ENCODE data around the gene APOBEC3B. TPM values are rescaled to one million over a fixed set of nuclear protein-coding genes. Genes with fewer than 3 reads are reported as not detected.

The APOBEC3B gene
- polyA plus RNA-seq, 1 donor from 2014 or later: not detected

DNA sequence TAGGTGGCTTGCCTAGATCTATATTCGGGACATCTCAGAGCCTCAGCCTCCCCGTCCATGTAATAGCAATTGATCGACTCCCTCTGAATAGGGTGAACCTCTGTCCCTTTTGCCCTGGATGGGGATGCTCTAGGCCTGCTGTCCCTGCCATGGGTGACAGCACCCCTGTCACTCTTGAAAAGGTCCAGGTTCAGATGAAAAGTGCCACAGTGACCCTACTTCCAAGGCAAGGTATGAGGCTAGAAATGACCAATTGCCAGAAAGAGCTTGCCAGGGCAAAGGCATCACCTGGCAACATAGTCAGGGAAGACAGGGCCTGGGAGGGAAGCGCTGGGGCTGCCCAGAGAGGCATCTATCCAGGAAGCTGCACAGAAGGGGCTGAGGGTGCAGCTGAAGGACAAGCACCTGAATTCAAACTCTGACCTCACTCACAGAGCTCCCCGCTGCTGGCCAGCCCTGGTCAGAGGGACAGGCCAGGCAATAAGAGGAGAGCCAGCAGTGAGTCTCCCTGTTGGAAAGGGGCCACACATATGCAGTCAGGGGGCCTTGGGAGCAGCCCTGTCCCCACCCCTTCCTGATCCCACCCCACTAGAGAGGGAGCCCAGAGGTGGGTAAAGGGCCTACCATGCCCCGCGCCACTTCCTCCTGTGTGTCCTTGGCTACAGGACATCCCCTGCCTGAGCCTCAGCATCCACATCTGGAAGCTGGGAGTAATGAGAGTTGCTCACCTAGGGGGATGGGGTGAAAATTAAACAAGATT is 33.8 kb upstream of the APOBEC3B start:
- Histone ChIP-seq H3K9me2 (ENCODE audit: insufficient read depth, low read length) (no peaks in the 10 kb centered on the region), H3K4me2 (ENCODE audit: low read length) (no peak overlapping the region), H3K27me3 (ENCODE audit: insufficient read depth, low read depth, low read length) (no peaks in the 10 kb centered on the region), H3K36me3 (ENCODE audit: insufficient read depth, low read length) (no peaks in the 10 kb centered on the region), H3K27ac (ENCODE audit: low read length) (no peak overlapping the region), H3K4me3 (ENCODE audit: low read length) (no peak overlapping the region), H3K9ac (ENCODE audit: low read length) (no peak overlapping the region), H4K20me1 (ENCODE audit: insufficient read depth) (no peaks in the 10 kb centered on the region), H2AFZ (ENCODE audit: low read depth, low read length) (no peak overlapping the region), H3K79me2 (replicated peaks; ENCODE audit: insufficient read depth, low read length) (no peaks in the 10 kb centered on the region), H3K9me3 (ENCODE audit: low read length) (no peaks in the 10 kb centered on the region), H3F3A (ENCODE audit: insufficient read depth, low read length, poor library complexity, severe bottlenecking) (no peaks in the 10 kb centered on the region)
- TF ChIP-seq, protein P1, sequence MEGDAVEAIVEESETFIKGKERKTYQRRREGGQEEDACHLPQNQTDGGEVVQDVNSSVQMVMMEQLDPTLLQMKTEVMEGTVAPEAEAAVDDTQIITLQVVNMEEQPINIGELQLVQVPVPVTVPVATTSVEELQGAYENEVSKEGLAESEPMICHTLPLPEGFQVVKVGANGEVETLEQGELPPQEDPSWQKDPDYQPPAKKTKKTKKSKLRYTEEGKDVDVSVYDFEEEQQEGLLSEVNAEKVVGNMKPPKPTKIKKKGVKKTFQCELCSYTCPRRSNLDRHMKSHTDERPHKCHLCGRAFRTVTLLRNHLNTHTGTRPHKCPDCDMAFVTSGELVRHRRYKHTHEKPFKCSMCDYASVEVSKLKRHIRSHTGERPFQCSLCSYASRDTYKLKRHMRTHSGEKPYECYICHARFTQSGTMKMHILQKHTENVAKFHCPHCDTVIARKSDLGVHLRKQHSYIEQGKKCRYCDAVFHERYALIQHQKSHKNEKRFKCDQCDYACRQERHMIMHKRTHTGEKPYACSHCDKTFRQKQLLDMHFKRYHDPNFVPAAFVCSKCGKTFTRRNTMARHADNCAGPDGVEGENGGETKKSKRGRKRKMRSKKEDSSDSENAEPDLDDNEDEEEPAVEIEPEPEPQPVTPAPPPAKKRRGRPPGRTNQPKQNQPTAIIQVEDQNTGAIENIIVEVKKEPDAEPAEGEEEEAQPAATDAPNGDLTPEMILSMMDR (IDR thresholded peaks at IDR 0.05; ENCODE audit: poor library complexity, severe bottlenecking): no peak
- TF ChIP-seq EP300 (conservative IDR thresholded peaks at IDR 0.05; ENCODE audit: poor library complexity, severe bottlenecking) (no peak), SMC3 (conservative IDR thresholded peaks at IDR 0.05; ENCODE audit: poor library complexity) (no peak), RAD21 (conservative IDR thresholded peaks at IDR 0.05) (no peak), EZH2 (IDR thresholded peaks at IDR 0.05; ENCODE audit: borderline replicate concordance, insufficient read depth, low read length, poor library complexity, severe bottlenecking) (no peak), TAF1 (IDR thresholded peaks at IDR 0.05; ENCODE audit: low read depth) (no peak), POLR2AphosphoS5 (IDR thresholded peaks at IDR 0.05) (no peak), MXI1 (conservative IDR thresholded peaks at IDR 0.05; ENCODE audit: poor library complexity, severe bottlenecking) (no peak)
- TF ChIP-seq, protein P2, sequence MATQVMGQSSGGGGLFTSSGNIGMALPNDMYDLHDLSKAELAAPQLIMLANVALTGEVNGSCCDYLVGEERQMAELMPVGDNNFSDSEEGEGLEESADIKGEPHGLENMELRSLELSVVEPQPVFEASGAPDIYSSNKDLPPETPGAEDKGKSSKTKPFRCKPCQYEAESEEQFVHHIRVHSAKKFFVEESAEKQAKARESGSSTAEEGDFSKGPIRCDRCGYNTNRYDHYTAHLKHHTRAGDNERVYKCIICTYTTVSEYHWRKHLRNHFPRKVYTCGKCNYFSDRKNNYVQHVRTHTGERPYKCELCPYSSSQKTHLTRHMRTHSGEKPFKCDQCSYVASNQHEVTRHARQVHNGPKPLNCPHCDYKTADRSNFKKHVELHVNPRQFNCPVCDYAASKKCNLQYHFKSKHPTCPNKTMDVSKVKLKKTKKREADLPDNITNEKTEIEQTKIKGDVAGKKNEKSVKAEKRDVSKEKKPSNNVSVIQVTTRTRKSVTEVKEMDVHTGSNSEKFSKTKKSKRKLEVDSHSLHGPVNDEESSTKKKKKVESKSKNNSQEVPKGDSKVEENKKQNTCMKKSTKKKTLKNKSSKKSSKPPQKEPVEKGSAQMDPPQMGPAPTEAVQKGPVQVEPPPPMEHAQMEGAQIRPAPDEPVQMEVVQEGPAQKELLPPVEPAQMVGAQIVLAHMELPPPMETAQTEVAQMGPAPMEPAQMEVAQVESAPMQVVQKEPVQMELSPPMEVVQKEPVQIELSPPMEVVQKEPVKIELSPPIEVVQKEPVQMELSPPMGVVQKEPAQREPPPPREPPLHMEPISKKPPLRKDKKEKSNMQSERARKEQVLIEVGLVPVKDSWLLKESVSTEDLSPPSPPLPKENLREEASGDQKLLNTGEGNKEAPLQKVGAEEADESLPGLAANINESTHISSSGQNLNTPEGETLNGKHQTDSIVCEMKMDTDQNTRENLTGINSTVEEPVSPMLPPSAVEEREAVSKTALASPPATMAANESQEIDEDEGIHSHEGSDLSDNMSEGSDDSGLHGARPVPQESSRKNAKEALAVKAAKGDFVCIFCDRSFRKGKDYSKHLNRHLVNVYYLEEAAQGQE (IDR thresholded peaks at IDR 0.05; ENCODE audit: borderline replicate concordance): no peak

DNA sequence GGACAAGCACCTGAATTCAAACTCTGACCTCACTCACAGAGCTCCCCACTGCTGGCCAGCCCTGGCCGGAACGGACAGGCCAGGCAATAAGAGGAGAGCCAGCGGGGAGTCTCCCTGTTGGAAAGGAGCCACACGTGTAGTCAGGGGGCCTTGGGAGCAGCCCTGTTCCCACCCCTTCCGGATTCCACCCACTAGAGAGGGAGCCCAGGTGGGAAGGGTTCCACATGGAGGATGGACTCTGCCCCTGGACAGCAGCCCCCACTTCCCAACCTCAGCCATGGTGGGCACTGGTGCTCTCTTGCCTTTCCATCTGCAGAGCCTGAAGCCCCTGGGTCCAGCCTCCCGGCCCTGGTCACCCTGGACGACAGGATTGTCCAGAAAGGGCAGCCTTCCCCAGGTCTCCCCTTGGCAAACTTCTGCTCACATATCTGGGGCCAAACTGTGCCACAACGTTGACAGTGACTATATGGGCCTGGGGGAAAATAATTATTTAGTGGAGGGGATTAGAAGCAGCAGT is 32.2 kb upstream of the APOBEC3B start:
- H3K9me3 ChIP-seq (ENCODE audit: low read length): no peaks in the 10 kb centered on the region
- H3F3A ChIP-seq (ENCODE audit: insufficient read depth, low read length, poor library complexity, severe bottlenecking): no peaks in the 10 kb centered on the region
- TF ChIP-seq EZH2 (IDR thresholded peaks at IDR 0.05; ENCODE audit: borderline replicate concordance, insufficient read depth, low read length, poor library complexity, severe bottlenecking) (no peak), SMC3 (conservative IDR thresholded peaks at IDR 0.05; ENCODE audit: poor library complexity) (no peak), TAF1 (IDR thresholded peaks at IDR 0.05; ENCODE audit: low read depth) (no peak), EP300 (conservative IDR thresholded peaks at IDR 0.05; ENCODE audit: poor library complexity, severe bottlenecking) (no peak), MXI1 (conservative IDR thresholded peaks at IDR 0.05; ENCODE audit: poor library complexity, severe bottlenecking) (no peak), RAD21 (conservative IDR thresholded peaks at IDR 0.05) (no peak), POLR2AphosphoS5 (IDR thresholded peaks at IDR 0.05) (no peak)
- TF ChIP-seq, protein P2 (IDR thresholded peaks at IDR 0.05; ENCODE audit: borderline replicate concordance): no peak
- TF ChIP-seq, protein P1 (IDR thresholded peaks at IDR 0.05; ENCODE audit: poor library complexity, severe bottlenecking): no peak
- no peaks in the 10 kb centered on the region for H3K9me2 ChIP-seq (ENCODE audit: insufficient read depth, low read length)
- no peak overlapping the region for H3K4me3 ChIP-seq (ENCODE audit: low read length)
- H3K36me3 ChIP-seq (ENCODE audit: insufficient read depth, low read length): no peaks in the 10 kb centered on the region
- no peak overlapping the region for H2AFZ ChIP-seq (ENCODE audit: low read depth, low read length)
- H3K79me2 ChIP-seq (replicated peaks; ENCODE audit: insufficient read depth, low read length): no peaks in the 10 kb centered on the region
- H3K27me3 ChIP-seq (ENCODE audit: insufficient read depth, low read depth, low read length): no peaks in the 10 kb centered on the region
- H3K4me2 ChIP-seq (ENCODE audit: low read length): no peak overlapping the region
- H4K20me1 ChIP-seq (ENCODE audit: insufficient read depth): no peaks in the 10 kb centered on the region
- H3K9ac ChIP-seq (ENCODE audit: low read length): no peak overlapping the region
- H3K27ac ChIP-seq (ENCODE audit: low read length): no peak overlapping the region

Measured in neural cell (in vitro differentiated cells).